ENCODE measurements around the gene JAG2.

The JAG2 gene

GRCh38 chr14:105151838-105152793 lies 16.5 kb downstream of the JAG2 start:
- Histone ChIP-seq H4K20me1 (ENCODE audit: insufficient read depth, low read length) (no peaks in the 10 kb centered on the region), H3K36me3 (ENCODE audit: insufficient read depth, low read length) (no peaks in the 10 kb centered on the region), H3K27ac (ENCODE audit: low read depth, low read length, poor library complexity, severe bottlenecking) (no peak overlapping the region), H3K4me1 (ENCODE audit: insufficient read depth, low read length, severe bottlenecking) (no peaks in the 10 kb centered on the region), H3K27me3 (ENCODE audit: insufficient read depth, low read length) (peaks cover 4% of the 10 kb centered on the region; the same call in 1 of the 2 replicates), H3K9me2 (ENCODE audit: low read depth, low read length) (no peaks in the 10 kb centered on the region), H3F3A (ENCODE audit: insufficient read depth, low read length) (no peaks in the 10 kb centered on the region), H3K79me2 (ENCODE audit: insufficient read depth, low read length) (no peaks in the 10 kb centered on the region), H3K9me3 (ENCODE audit: low read length) (no peaks in the 10 kb centered on the region), H3K4me3 (ENCODE audit: low read depth, low read length, poor library complexity, severe bottlenecking) (no peak overlapping the region), H2AFZ (ENCODE audit: low read length) (no peak overlapping the region), H3K9ac (ENCODE audit: low read length) (no peak overlapping the region), H3K4me2 (ENCODE audit: low read length) (no peak overlapping the region)
- TF ChIP-seq EZH2 (IDR thresholded peaks at IDR 0.05; ENCODE audit: borderline replicate concordance, low read length) (no peak), CTCF (IDR thresholded peaks at IDR 0.05; ENCODE audit: low read length) (no peak)

- H4K20me1 ChIP-seq (ENCODE audit: insufficient read depth, low read length), result no peaks in the 10 kb centered on the region
- no peaks in the 10 kb centered on the region for H3F3A ChIP-seq (ENCODE audit: insufficient read depth, low read length)
- H3K9me3 ChIP-seq (ENCODE audit: low read length), result no peaks in the 10 kb centered on the region
- H3K36me3 ChIP-seq (ENCODE audit: insufficient read depth, low read length), result no peaks in the 10 kb centered on the region
- H3K4me3 ChIP-seq (ENCODE audit: low read depth, low read length, poor library complexity, severe bottlenecking), result no peak overlapping the region
- H3K4me1 ChIP-seq (ENCODE audit: insufficient read depth, low read length, severe bottlenecking), result no peaks in the 10 kb centered on the region
- no peak overlapping the region for H2AFZ ChIP-seq (ENCODE audit: low read length)
- H3K27ac ChIP-seq (ENCODE audit: low read depth, low read length, poor library complexity, severe bottlenecking), result no peak overlapping the region
- H3K79me2 ChIP-seq (ENCODE audit: insufficient read depth, low read length), result no peaks in the 10 kb centered on the region
- H3K27me3 ChIP-seq (ENCODE audit: insufficient read depth, low read length), result peaks cover 4% of the 10 kb centered on the region; the same call in 1 of the 2 replicates
- no peak overlapping the region for H3K9ac ChIP-seq (ENCODE audit: low read length)
- H3K4me2 ChIP-seq (ENCODE audit: low read length), result no peak overlapping the region
- H3K9me2 ChIP-seq (ENCODE audit: low read depth, low read length), result no peaks in the 10 kb centered on the region
- TF ChIP-seq EZH2 (IDR thresholded peaks at IDR 0.05; ENCODE audit: borderline replicate concordance, low read length) (no peak), CTCF (IDR thresholded peaks at IDR 0.05; ENCODE audit: low read length) (peak; percentile 12; the same call in 1 of the 2 replicates)
Measured at GRCh38 chr14:105151084-105151837, 17.3 kb downstream of the JAG2 start.

- no peak overlapping the region for H3K9ac ChIP-seq (ENCODE audit: low read length)
- H3K9me3 ChIP-seq (ENCODE audit: low read length), result no peaks in the 10 kb centered on the region
- H3K79me2 ChIP-seq (ENCODE audit: insufficient read depth, low read length), result no peaks in the 10 kb centered on the region
- no peaks in the 10 kb centered on the region for H3K9me2 ChIP-seq (ENCODE audit: low read depth, low read length)
- no peak overlapping the region for H3K27ac ChIP-seq (ENCODE audit: low read depth, low read length, poor library complexity, severe bottlenecking)
- H2AFZ ChIP-seq (ENCODE audit: low read length), result no peak overlapping the region
- peaks cover 4% of the 10 kb centered on the region; the same call in 1 of the 2 replicates for H3K27me3 ChIP-seq (ENCODE audit: insufficient read depth, low read length)
- H3K4me3 ChIP-seq (ENCODE audit: low read depth, low read length, poor library complexity, severe bottlenecking), result no peak overlapping the region
- no peaks in the 10 kb centered on the region for H4K20me1 ChIP-seq (ENCODE audit: insufficient read depth, low read length)
- H3K36me3 ChIP-seq (ENCODE audit: insufficient read depth, low read length), result no peaks in the 10 kb centered on the region
- TF ChIP-seq EZH2 (IDR thresholded peaks at IDR 0.05; ENCODE audit: borderline replicate concordance, low read length) (no peak), CTCF (IDR thresholded peaks at IDR 0.05; ENCODE audit: low read length) (no peak)
- no peaks in the 10 kb centered on the region for H3K4me1 ChIP-seq (ENCODE audit: insufficient read depth, low read length, severe bottlenecking)
- H3F3A ChIP-seq (ENCODE audit: insufficient read depth, low read length), result no peaks in the 10 kb centered on the region
- H3K4me2 ChIP-seq (ENCODE audit: low read length), result no peak overlapping the region
Measured at GRCh38 chr14:105150368-105151083, 18.1 kb downstream of the JAG2 start.
